K562 (cell line): ENCODE data around the gene WDR93. TPM values are rescaled to one million over a fixed set of nuclear protein-coding genes. Genes with fewer than 3 reads are reported as not detected.

Experiments used
- LEF1 ChIP-seq: fragments of 450-650 bp; IDR thresholded peaks from 2 replicates; pipeline ENCODE4 v1.6.1; 2016; ENCODE audit warnings: mild to moderate bottlenecking
- MCM7 ChIP-seq, 2 experiments: fragments of 450-650 bp; IDR thresholded peaks; 2 replicates each; pipeline ENCODE4 v1.6.1; 2016 to 2018
- MYBL2 ChIP-seq, 2 experiments: fragments of 450-650 bp in 1 of 2; sonication (generic) in 1 of 2; formaldehyde crosslinking in 1 of 2; IDR thresholded peaks; 2 replicates each; pipeline versions ENCODE4 v1.6.1 to v1.8.1; 2017 to 2022; ENCODE audit warnings: borderline replicate concordance in 1 of 2, inconsistent platforms in 1 of 2, low read depth in 1 of 2, mild to moderate bottlenecking in 1 of 2, missing genetic modification reagents in 1 of 2, moderate library complexity in 1 of 2
- NELFE ChIP-seq: IDR thresholded peaks from 2 replicates; pipeline ENCODE4 v1.6.1; 2011; ENCODE audit warnings: mild to moderate bottlenecking; ENCODE audit not compliant: insufficient read depth, insufficient read length
- SRSF9 ChIP-seq: fragments of 200-400 bp; formaldehyde crosslinking; IDR thresholded peaks from 2 replicates; pipeline ENCODE4 v1.6.1; 2017; ENCODE audit warnings: low read depth, low read length, borderline replicate concordance
- ZNF311 ChIP-seq: fragments of 250-450 bp; sonication (Bioruptor Pico); IDR thresholded peaks from 2 replicates; pipeline ENCODE4 v1.4.0; 2020; ENCODE audit warnings: mild to moderate bottlenecking, moderate library complexity
- ZNF79 ChIP-seq: fragments of 250-450 bp; sonication (Bioruptor Pico); IDR thresholded peaks from 2 replicates; pipeline ENCODE4 v1.4.0; 2020; ENCODE audit warnings: low read depth, mild to moderate bottlenecking, moderate library complexity
- polyA plus RNA-seq, 8 experiments: library from polyadenylated mRNA; depleted of rRNA in 4 of 8; stranded (reverse) in 5 of 8; unstranded in 3 of 8; fragments of >200 nt; fragmentation: Nextera tagmentation in 2 of 8; fragmentation: Illumina TruSeq in 1 of 8; extraction: Ambion mirVana in 2 of 8; extraction: Trizol in 1 of 8; gene quantifications; 2 replicates each; pipeline versions ENCODE4 v1.2.1 to v1.2.3, GENCODE V29; 2011 to 2014; ENCODE audit warnings: inconsistent platforms in 1 of 8, missing spikeins in 1 of 8
- total RNA-seq, 7 experiments: library from RNA; depleted of rRNA in 6 of 7; stranded (reverse); fragments of >200 nt in 6 of 7; fragmentation: Illumina TruSeq in 2 of 7; extraction: Trizol in 2 of 7; gene quantifications; 2 replicates each; pipeline versions ENCODE4 v1.2.1 to v1.2.3, GENCODE V29; 2011 to 2021; ENCODE audit warnings: low replicate concordance in 1 of 7
- TF ChIP-seq, protein P1 (sequence below), 2 experiments: fragments of 450-650 bp in 1 of 2; sonication (generic) in 1 of 2; formaldehyde crosslinking in 1 of 2; IDR thresholded peaks; 2 replicates each; pipeline versions ENCODE4 v1.7.1 to v1.9.0; 2016 to 2022; ENCODE audit warnings: inconsistent platforms in 1 of 2, mild to moderate bottlenecking in 1 of 2, missing genetic modification reagents in 1 of 2
- TF ChIP-seq, protein P2 (sequence below): sonication (generic); formaldehyde crosslinking; IDR thresholded peaks from 2 replicates; pipeline ENCODE4 v1.9.0; 2022; ENCODE audit warnings: mild to moderate bottlenecking, missing genetic modification reagents
- TF ChIP-seq, protein P3 (sequence below): fragments of 450-650 bp; IDR thresholded peaks from 2 replicates; pipeline ENCODE4 v1.6.1; 2017; ENCODE audit warnings: antibody characterized with exemption, mild to moderate bottlenecking

WDR93 gene
- total and polyA plus RNA-seq, 9 of the 15 experiments (the other 6 are each of a cell fraction or from before 2014, with no cell fraction given), result not detected

DNA sequence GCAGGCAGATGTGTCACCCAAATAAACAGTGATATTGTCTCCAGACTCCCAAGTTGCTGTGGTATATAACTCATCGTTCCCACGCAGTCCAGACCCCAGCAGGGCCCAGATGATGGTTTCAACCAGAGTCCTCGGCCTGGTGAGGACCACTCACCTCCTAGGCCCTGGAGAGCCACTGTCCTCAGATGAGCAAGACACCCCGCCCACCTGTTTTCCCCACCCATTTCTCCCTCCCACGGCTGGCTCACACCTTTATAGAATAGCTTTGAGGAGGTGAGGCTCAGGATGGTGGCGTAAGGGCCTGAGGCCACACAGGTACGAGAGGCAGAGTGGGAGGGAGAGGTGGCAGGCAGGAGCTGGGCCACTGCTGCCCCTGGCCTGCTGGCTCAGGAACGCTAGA is 53.0 kb downstream of the WDR93 start (continued):
- TF ChIP-seq, protein P1, sequence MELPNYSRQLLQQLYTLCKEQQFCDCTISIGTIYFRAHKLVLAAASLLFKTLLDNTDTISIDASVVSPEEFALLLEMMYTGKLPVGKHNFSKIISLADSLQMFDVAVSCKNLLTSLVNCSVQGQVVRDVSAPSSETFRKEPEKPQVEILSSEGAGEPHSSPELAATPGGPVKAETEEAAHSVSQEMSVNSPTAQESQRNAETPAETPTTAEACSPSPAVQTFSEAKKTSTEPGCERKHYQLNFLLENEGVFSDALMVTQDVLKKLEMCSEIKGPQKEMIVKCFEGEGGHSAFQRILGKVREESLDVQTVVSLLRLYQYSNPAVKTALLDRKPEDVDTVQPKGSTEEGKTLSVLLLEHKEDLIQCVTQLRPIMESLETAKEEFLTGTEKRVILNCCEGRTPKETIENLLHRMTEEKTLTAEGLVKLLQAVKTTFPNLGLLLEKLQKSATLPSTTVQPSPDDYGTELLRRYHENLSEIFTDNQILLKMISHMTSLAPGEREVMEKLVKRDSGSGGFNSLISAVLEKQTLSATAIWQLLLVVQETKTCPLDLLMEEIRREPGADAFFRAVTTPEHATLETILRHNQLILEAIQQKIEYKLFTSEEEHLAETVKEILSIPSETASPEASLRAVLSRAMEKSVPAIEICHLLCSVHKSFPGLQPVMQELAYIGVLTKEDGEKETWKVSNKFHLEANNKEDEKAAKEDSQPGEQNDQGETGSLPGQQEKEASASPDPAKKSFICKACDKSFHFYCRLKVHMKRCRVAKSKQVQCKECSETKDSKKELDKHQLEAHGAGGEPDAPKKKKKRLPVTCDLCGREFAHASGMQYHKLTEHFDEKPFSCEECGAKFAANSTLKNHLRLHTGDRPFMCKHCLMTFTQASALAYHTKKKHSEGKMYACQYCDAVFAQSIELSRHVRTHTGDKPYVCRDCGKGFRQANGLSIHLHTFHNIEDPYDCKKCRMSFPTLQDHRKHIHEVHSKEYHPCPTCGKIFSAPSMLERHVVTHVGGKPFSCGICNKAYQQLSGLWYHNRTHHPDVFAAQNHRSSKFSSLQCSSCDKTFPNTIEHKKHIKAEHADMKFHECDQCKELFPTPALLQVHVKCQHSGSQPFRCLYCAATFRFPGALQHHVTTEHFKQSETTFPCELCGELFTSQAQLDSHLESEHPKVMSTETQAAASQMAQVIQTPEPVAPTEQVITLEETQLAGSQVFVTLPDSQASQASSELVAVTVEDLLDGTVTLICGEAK (IDR thresholded peaks at IDR 0.05), result no peak
- TF ChIP-seq, protein P1 (CRISPR knock-in tag; IDR thresholded peaks at IDR 0.05), result no peak
- TF ChIP-seq LEF1 (no peak), ZNF79 (CRISPR knock-in tag) (no peak), NELFE (no peak), MYBL2 (IDR thresholded peaks at IDR 0.05; ENCODE audit: low read depth) (no peak), MYBL2 (CRISPR knock-in tag; IDR thresholded peaks at IDR 0.05; ENCODE audit: borderline replicate concordance) (no peak), ZNF311 (CRISPR knock-in tag) (no peak), SRSF9 (no peak), MCM7 (IDR thresholded peaks at IDR 0.05) (no peak)
- TF ChIP-seq, protein P2, sequence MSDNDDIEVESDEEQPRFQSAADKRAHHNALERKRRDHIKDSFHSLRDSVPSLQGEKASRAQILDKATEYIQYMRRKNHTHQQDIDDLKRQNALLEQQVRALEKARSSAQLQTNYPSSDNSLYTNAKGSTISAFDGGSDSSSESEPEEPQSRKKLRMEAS, result no peak
- TF ChIP-seq, protein P3, sequence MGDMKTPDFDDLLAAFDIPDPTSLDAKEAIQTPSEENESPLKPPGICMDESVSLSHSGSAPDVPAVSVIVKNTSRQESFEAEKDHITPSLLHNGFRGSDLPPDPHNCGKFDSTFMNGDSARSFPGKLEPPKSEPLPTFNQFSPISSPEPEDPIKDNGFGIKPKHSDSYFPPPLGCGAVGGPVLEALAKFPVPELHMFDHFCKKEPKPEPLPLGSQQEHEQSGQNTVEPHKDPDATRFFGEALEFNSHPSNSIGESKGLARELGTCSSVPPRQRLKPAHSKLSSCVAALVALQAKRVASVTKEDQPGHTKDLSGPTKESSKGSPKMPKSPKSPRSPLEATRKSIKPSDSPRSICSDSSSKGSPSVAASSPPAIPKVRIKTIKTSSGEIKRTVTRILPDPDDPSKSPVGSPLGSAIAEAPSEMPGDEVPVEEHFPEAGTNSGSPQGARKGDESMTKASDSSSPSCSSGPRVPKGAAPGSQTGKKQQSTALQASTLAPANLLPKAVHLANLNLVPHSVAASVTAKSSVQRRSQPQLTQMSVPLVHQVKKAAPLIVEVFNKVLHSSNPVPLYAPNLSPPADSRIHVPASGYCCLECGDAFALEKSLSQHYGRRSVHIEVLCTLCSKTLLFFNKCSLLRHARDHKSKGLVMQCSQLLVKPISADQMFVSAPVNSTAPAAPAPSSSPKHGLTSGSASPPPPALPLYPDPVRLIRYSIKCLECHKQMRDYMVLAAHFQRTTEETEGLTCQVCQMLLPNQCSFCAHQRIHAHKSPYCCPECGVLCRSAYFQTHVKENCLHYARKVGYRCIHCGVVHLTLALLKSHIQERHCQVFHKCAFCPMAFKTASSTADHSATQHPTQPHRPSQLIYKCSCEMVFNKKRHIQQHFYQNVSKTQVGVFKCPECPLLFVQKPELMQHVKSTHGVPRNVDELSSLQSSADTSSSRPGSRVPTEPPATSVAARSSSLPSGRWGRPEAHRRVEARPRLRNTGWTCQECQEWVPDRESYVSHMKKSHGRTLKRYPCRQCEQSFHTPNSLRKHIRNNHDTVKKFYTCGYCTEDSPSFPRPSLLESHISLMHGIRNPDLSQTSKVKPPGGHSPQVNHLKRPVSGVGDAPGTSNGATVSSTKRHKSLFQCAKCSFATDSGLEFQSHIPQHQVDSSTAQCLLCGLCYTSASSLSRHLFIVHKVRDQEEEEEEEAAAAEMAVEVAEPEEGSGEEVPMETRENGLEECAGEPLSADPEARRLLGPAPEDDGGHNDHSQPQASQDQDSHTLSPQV, result no peak
